HG03460 (cell line): Measurements from ENCODE around the gene AZIN2.
"Not testable (repeated sequence)": the region's sequence is repeated elsewhere in the genome, so short reads cannot be mapped to it uniquely, and the experiment has no call there.

Experiments
- ATAC-seq: cut with Tn5 transposase; IDR thresholded peaks from one replicate; pipeline ENCODE4 v1.9.1; 2021; ENCODE audit not compliant: unreplicated experiment

Gene AZIN2

GRCh38 chr1:33056426-33056825 lies 24.5 kb upstream of the AZIN2 start:
- ATAC-seq, result no peak

- ATAC-seq, result no peak
Observed at GRCh38 chr1:33057095-33057494, 23.9 kb upstream of the AZIN2 start.

- ATAC-seq, result no peak
Observed at GRCh38 chr1:33060579-33061083, 20.3 kb upstream of the AZIN2 start.

- ATAC-seq, result no peak
Observed at GRCh38 chr1:33061834-33062233, 19.1 kb upstream of the AZIN2 start.

GRCh38 chr1:33064284-33064683 lies 16.7 kb upstream of the AZIN2 start:
- ATAC-seq, result not testable (repeated sequence)

GRCh38 chr1:33065301-33065700 lies 15.7 kb upstream of the AZIN2 start:
- ATAC-seq, result no peak

- ATAC-seq, result not testable (repeated sequence)
Observed at GRCh38 chr1:33066477-33066876, 14.5 kb upstream of the AZIN2 start.

- ATAC-seq, result not testable (repeated sequence)
Observed at GRCh38 chr1:33068108-33068507, 12.8 kb upstream of the AZIN2 start.

GRCh38 chr1:33070628-33071027 lies 10.3 kb upstream of the AZIN2 start:
- ATAC-seq, result no peak

- no peak for ATAC-seq
Observed at GRCh38 chr1:33072707-33073106, 8.2 kb upstream of the AZIN2 start.

- ATAC-seq, result no peak
Observed at GRCh38 chr1:33074193-33074945, 6.6 kb upstream of the AZIN2 start.

GRCh38 chr1:33078030-33078591 lies 2.8 kb upstream of the AZIN2 start:
- ATAC-seq, result no peak

- no peak for ATAC-seq
Observed at GRCh38 chr1:33080373-33080772, 580 bp upstream of the AZIN2 start.

- no peak for ATAC-seq
Observed at GRCh38 chr1:33081554-33082305, 777 bp downstream of the AZIN2 start.

GRCh38 chr1:33082575-33083108 lies 1.7 kb downstream of the AZIN2 start:
- no peak for ATAC-seq

GRCh38 chr1:33085332-33085731 lies 4.4 kb downstream of the AZIN2 start:
- no peak for ATAC-seq

- ATAC-seq, result no peak
Observed at GRCh38 chr1:33086384-33086850, 5.5 kb downstream of the AZIN2 start.

GRCh38 chr1:33087677-33088076 lies 6.7 kb downstream of the AZIN2 start:
- ATAC-seq, result no peak

- ATAC-seq, result no peak
Observed at GRCh38 chr1:33088119-33088906, 7.4 kb downstream of the AZIN2 start.

- no peak for ATAC-seq
Observed at GRCh38 chr1:33089457-33089856, 8.5 kb downstream of the AZIN2 start.

- ATAC-seq, result no peak
Observed at GRCh38 chr1:33092438-33092837, 11.5 kb downstream of the AZIN2 start.
